ENCODE measurements around the gene TRAF7. TPM values are rescaled to one million over a fixed set of nuclear protein-coding genes. Genes with fewer than 3 reads are reported as not detected.
"Not testable (repeated sequence)": the region's sequence is repeated elsewhere in the genome, so short reads cannot be mapped to it uniquely, and the experiment has no call there.

The TRAF7 gene
- total RNA-seq, 1 donor, result 56.1 TPM

GRCh38 chr16:2121853-2122252, 33.7 kb upstream of the TRAF7 start:
- H3K27me3 ChIP-seq (ENCODE audit: insufficient read depth, low read length), result no peaks in the 10 kb centered on the region
- H3K79me2 ChIP-seq (ENCODE audit: insufficient read depth, low read length), result peaks cover 71% of the 10 kb centered on the region
- no peak overlapping the region for H3K4me2 ChIP-seq (ENCODE audit: insufficient read depth, low read length)
- peak; percentile 67 for DNase-seq (ENCODE audit: insufficient read length, low spot score, missing footprints)
- H3K27ac ChIP-seq (ENCODE audit: low read depth, low read length), result peak overlapping the region; percentile 23
- H3K36me3 ChIP-seq (ENCODE audit: insufficient read depth, low read length), result no peaks in the 10 kb centered on the region
- no peak overlapping the region for H3K4me3 ChIP-seq (ENCODE audit: insufficient read depth, low read length)
- no peak overlapping the region for H2AFZ ChIP-seq (ENCODE audit: low read length)
- no peak for TF ChIP-seq CTCF (IDR thresholded peaks at IDR 0.05; ENCODE audit: extremely low read depth, low read depth, low read length)
- no peaks in the 10 kb centered on the region for H3K9me3 ChIP-seq (ENCODE audit: low read depth, low read length)
- H3K4me1 ChIP-seq (ENCODE audit: insufficient read depth, low read length), result peaks cover 30% of the 10 kb centered on the region
- peaks cover 27% of the 10 kb centered on the region for H4K20me1 ChIP-seq (ENCODE audit: insufficient read depth, low read length)

GRCh38 chr16:2122429-2122828, 33.2 kb upstream of the TRAF7 start:
- Histone ChIP-seq H3K27ac (ENCODE audit: low read depth, low read length) (no peak overlapping the region), H4K20me1 (ENCODE audit: insufficient read depth, low read length) (peaks cover 32% of the 10 kb centered on the region), H3K27me3 (ENCODE audit: insufficient read depth, low read length) (no peaks in the 10 kb centered on the region), H3K4me1 (ENCODE audit: insufficient read depth, low read length) (peaks cover 35% of the 10 kb centered on the region), H2AFZ (ENCODE audit: low read length) (no peak overlapping the region), H3K4me3 (ENCODE audit: insufficient read depth, low read length) (no peak overlapping the region), H3K79me2 (ENCODE audit: insufficient read depth, low read length) (peaks cover 72% of the 10 kb centered on the region), H3K4me2 (ENCODE audit: insufficient read depth, low read length) (no peak overlapping the region), H3K36me3 (ENCODE audit: insufficient read depth, low read length) (no peaks in the 10 kb centered on the region), H3K9me3 (ENCODE audit: low read depth, low read length) (no peaks in the 10 kb centered on the region)
- TF ChIP-seq CTCF (IDR thresholded peaks at IDR 0.05; ENCODE audit: extremely low read depth, low read depth, low read length), result no peak
- DNase-seq (ENCODE audit: insufficient read length, low spot score, missing footprints), result peak; percentile 32

GRCh38 chr16:2122934-2123683, 32.5 kb upstream of the TRAF7 start:
- not testable (repeated sequence) for DNase-seq (ENCODE audit: insufficient read length, low spot score, missing footprints); H3K27ac ChIP-seq (ENCODE audit: low read depth, low read length); H3K36me3 ChIP-seq (ENCODE audit: insufficient read depth, low read length); H3K4me3 ChIP-seq (ENCODE audit: insufficient read depth, low read length); H2AFZ ChIP-seq (ENCODE audit: low read length); H3K9me3 ChIP-seq (ENCODE audit: low read depth, low read length); H3K4me2 ChIP-seq (ENCODE audit: insufficient read depth, low read length); H3K27me3 ChIP-seq (ENCODE audit: insufficient read depth, low read length)
- Histone ChIP-seq H3K4me1 (ENCODE audit: insufficient read depth, low read length) (peaks cover 38% of the 10 kb centered on the region), H4K20me1 (ENCODE audit: insufficient read depth, low read length) (peaks cover 32% of the 10 kb centered on the region), H3K79me2 (ENCODE audit: insufficient read depth, low read length) (peaks cover 73% of the 10 kb centered on the region)

- not testable (repeated sequence) for DNase-seq (ENCODE audit: insufficient read length, low spot score, missing footprints); H3K4me2 ChIP-seq (ENCODE audit: insufficient read depth, low read length); H2AFZ ChIP-seq (ENCODE audit: low read length); H3K27me3 ChIP-seq (ENCODE audit: insufficient read depth, low read length); H3K36me3 ChIP-seq (ENCODE audit: insufficient read depth, low read length); H3K9me3 ChIP-seq (ENCODE audit: low read depth, low read length); H3K4me3 ChIP-seq (ENCODE audit: insufficient read depth, low read length)
- H3K4me1 ChIP-seq (ENCODE audit: insufficient read depth, low read length), result peaks cover 41% of the 10 kb centered on the region
- H3K27ac ChIP-seq (ENCODE audit: low read depth, low read length), result peak overlapping the region; percentile 70
- H3K79me2 ChIP-seq (ENCODE audit: insufficient read depth, low read length), result peaks cover 73% of the 10 kb centered on the region
- peaks cover 32% of the 10 kb centered on the region for H4K20me1 ChIP-seq (ENCODE audit: insufficient read depth, low read length)
Measured at GRCh38 chr16:2123706-2124376, 31.7 kb upstream of the TRAF7 start.

GRCh38 chr16:2124377-2124693, 31.2 kb upstream of the TRAF7 start:
- H2AFZ ChIP-seq (ENCODE audit: low read length); H3K36me3 ChIP-seq (ENCODE audit: insufficient read depth, low read length); H3K27me3 ChIP-seq (ENCODE audit: insufficient read depth, low read length); H3K9me3 ChIP-seq (ENCODE audit: low read depth, low read length): not testable (repeated sequence)
- Histone ChIP-seq H4K20me1 (ENCODE audit: insufficient read depth, low read length) (peaks cover 32% of the 10 kb centered on the region), H3K4me3 (ENCODE audit: insufficient read depth, low read length) (peak overlapping the region; percentile 28), H3K4me1 (ENCODE audit: insufficient read depth, low read length) (peaks cover 41% of the 10 kb centered on the region), H3K79me2 (ENCODE audit: insufficient read depth, low read length) (peaks cover 71% of the 10 kb centered on the region), H3K27ac (ENCODE audit: low read depth, low read length) (peak overlapping the region; percentile 70), H3K4me2 (ENCODE audit: insufficient read depth, low read length) (peak overlapping the region; percentile 57)
- DNase-seq (ENCODE audit: insufficient read length, low spot score, missing footprints), result peak; percentile 76

- not testable (repeated sequence) for H3K36me3 ChIP-seq (ENCODE audit: insufficient read depth, low read length); H3K9me3 ChIP-seq (ENCODE audit: low read depth, low read length); H2AFZ ChIP-seq (ENCODE audit: low read length); H3K27me3 ChIP-seq (ENCODE audit: insufficient read depth, low read length)
- peak overlapping the region; percentile 57 for H3K4me2 ChIP-seq (ENCODE audit: insufficient read depth, low read length)
- peaks cover 32% of the 10 kb centered on the region for H4K20me1 ChIP-seq (ENCODE audit: insufficient read depth, low read length)
- peak overlapping the region; percentile 70 for H3K27ac ChIP-seq (ENCODE audit: low read depth, low read length)
- peaks cover 41% of the 10 kb centered on the region for H3K4me1 ChIP-seq (ENCODE audit: insufficient read depth, low read length)
- peak overlapping the region; percentile 45 for H3K4me3 ChIP-seq (ENCODE audit: insufficient read depth, low read length)
- H3K79me2 ChIP-seq (ENCODE audit: insufficient read depth, low read length), result peaks cover 69% of the 10 kb centered on the region
- peak; percentile 84 for DNase-seq (ENCODE audit: insufficient read length, low spot score, missing footprints)
Measured at GRCh38 chr16:2124694-2125444, 30.7 kb upstream of the TRAF7 start.

GRCh38 chr16:2125609-2126008, 30.0 kb upstream of the TRAF7 start:
- peaks cover 28% of the 10 kb centered on the region for H4K20me1 ChIP-seq (ENCODE audit: insufficient read depth, low read length)
- not testable (repeated sequence) for DNase-seq (ENCODE audit: insufficient read length, low spot score, missing footprints); H2AFZ ChIP-seq (ENCODE audit: low read length); H3K9me3 ChIP-seq (ENCODE audit: low read depth, low read length); H3K36me3 ChIP-seq (ENCODE audit: insufficient read depth, low read length); H3K27me3 ChIP-seq (ENCODE audit: insufficient read depth, low read length); H3K4me3 ChIP-seq (ENCODE audit: insufficient read depth, low read length)
- peak overlapping the region; percentile 70 for H3K27ac ChIP-seq (ENCODE audit: low read depth, low read length)
- peak overlapping the region; percentile 57 for H3K4me2 ChIP-seq (ENCODE audit: insufficient read depth, low read length)
- peaks cover 70% of the 10 kb centered on the region for H3K79me2 ChIP-seq (ENCODE audit: insufficient read depth, low read length)
- peaks cover 41% of the 10 kb centered on the region for H3K4me1 ChIP-seq (ENCODE audit: insufficient read depth, low read length)

Measured in osteoblast (primary cell).